ENCODE data around the gene TBP. TPM values are rescaled to one million over a fixed set of nuclear protein-coding genes. Genes with fewer than 3 reads are reported as not detected.

The TBP gene
- total RNA-seq, 1 donor from 2014 or later, result 21.6 TPM

DNA sequence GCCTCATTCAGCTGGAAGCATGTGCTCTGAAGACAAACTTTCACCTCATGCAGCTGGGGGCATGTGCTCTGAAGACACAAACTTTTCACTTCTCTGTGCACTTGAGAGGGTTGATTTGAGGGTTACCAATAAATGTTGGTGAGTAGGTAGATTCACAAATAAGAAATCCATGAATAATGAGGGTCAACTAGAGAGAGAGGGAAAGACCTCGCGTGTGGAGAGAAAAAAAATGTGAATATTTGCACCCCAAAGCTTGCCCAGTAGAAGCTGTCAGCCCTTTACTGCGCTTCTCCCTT is 44.5 kb upstream of the TBP start:
- ChIA-PET CTCF (no interaction called here), POLR2A (no interaction called here)
- no peak for TF ChIP-seq CTCF (IDR thresholded peaks at IDR 0.05)
- Mint-ChIP-seq H3K9me3 (no peaks in the 10 kb centered on the region), H3K27me3 (peaks cover 30% of the 10 kb centered on the region), H3K36me3 (ENCODE audit: low read depth) (no peaks in the 10 kb centered on the region), H3K4me1 (no peaks in the 10 kb centered on the region), H3K27ac (no peak overlapping the region), H3K4me3 (no peak overlapping the region)
- ATAC-seq (ENCODE audit: low read depth) (no peak), DNase-seq (no peak)
- intact Hi-C loops (cut with micrococcal nuclease), result no loop called here

DNA sequence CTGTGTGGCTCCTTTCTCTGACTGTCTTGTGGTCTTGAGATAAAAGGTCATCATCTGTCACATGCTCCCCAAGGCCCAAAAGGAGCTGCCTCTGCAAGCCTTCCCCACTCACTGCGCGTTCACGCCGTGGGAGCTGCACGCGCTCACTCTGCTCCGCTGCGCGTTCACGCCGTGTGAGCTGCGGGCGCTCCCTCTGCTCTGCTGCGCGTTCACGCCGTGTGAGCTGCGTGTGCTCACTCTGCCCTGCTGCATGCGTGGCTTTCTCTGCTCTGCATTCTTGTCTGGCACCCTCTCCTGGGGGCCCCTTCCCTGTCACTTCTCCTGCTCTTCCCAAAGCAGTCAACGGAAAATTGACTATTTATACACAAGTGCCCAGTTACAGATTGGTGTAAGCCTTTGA is 43.5 kb upstream of the TBP start:
- H3K4me1 Mint-ChIP-seq, result no peaks in the 10 kb centered on the region
- no peak for TF ChIP-seq CTCF (IDR thresholded peaks at IDR 0.05)
- no peaks in the 10 kb centered on the region for H3K9me3 Mint-ChIP-seq
- H3K4me3 Mint-ChIP-seq, result no peak overlapping the region
- ChIA-PET CTCF (interaction anchor here (0.8 kb wide), 1 partner anchor 679 kb away, joined by 3 read pairs; no protein-coding TSS in a partner anchor), POLR2A (no interaction called here)
- intact Hi-C loops (cut with micrococcal nuclease), result no loop called here
- DNase-seq, result no peak
- no peak for ATAC-seq (ENCODE audit: low read depth)
- H3K27ac Mint-ChIP-seq, result no peak overlapping the region
- H3K36me3 Mint-ChIP-seq (ENCODE audit: low read depth), result no peaks in the 10 kb centered on the region
- peaks cover 27% of the 10 kb centered on the region for H3K27me3 Mint-ChIP-seq

- ATAC-seq (ENCODE audit: low read depth), result no peak
- ChIA-PET CTCF (interaction anchor here (2.2 kb wide), 1 partner anchor 722 kb away, joined by 6 read pairs; no protein-coding TSS in a partner anchor), POLR2A (no interaction called here)
- Mint-ChIP-seq H3K4me1 (peaks cover 2% of the 10 kb centered on the region), H3K36me3 (ENCODE audit: low read depth) (no peaks in the 10 kb centered on the region), H3K27ac (no peak overlapping the region), H3K4me3 (no peak overlapping the region), H3K9me3 (no peaks in the 10 kb centered on the region), H3K27me3 (peaks cover 29% of the 10 kb centered on the region)
- no peak for DNase-seq
- intact Hi-C loops (cut with micrococcal nuclease), result no loop called here
- TF ChIP-seq CTCF (IDR thresholded peaks at IDR 0.05), result no peak
Measured at GRCh38 chr6:170512249-170512648, 41.9 kb upstream of the TBP start.

GRCh38 chr6:170514908-170515307 is 39.3 kb upstream of the TBP start:
- no peaks in the 10 kb centered on the region for H3K9me3 Mint-ChIP-seq
- ChIA-PET POLR2A (no interaction called here), CTCF (no interaction called here)
- H3K27me3 Mint-ChIP-seq, result peaks cover 27% of the 10 kb centered on the region
- DNase-seq (no peak), ATAC-seq (ENCODE audit: low read depth) (no peak)
- intact Hi-C loops (cut with micrococcal nuclease), result no loop called here
- no peak overlapping the region for H3K4me3 Mint-ChIP-seq
- TF ChIP-seq CTCF (IDR thresholded peaks at IDR 0.05), result no peak
- peaks cover 2% of the 10 kb centered on the region for H3K4me1 Mint-ChIP-seq
- H3K27ac Mint-ChIP-seq, result no peak overlapping the region
- H3K36me3 Mint-ChIP-seq (ENCODE audit: low read depth), result no peaks in the 10 kb centered on the region

- Mint-ChIP-seq H3K9me3 (no peaks in the 10 kb centered on the region), H3K27ac (no peak overlapping the region), H3K36me3 (ENCODE audit: low read depth) (no peaks in the 10 kb centered on the region), H3K4me3 (no peak overlapping the region), H3K27me3 (peaks cover 24% of the 10 kb centered on the region), H3K4me1 (peaks cover 2% of the 10 kb centered on the region)
- CTCF ChIA-PET, result interaction anchor here (1.4 to 2.4 kb wide), 8 partner anchors 12 to 1622 kb away, joined by 3 to 46 read pairs (median 6); no protein-coding TSS in a partner anchor
- no peak for DNase-seq
- no peak for TF ChIP-seq CTCF (IDR thresholded peaks at IDR 0.05)
- intact Hi-C loops (cut with micrococcal nuclease), result loop anchor here (1.0 kb wide), 5 partner anchors 566 to 1622 kb away; no protein-coding TSS in a partner anchor
- POLR2A ChIA-PET, result no interaction called here
- peak; percentile 84 for ATAC-seq (ENCODE audit: low read depth)
Measured at GRCh38 chr6:170516783-170517616, 37.2 kb upstream of the TBP start.

All from activated B cell treated with CpG ODN at 0.5 μM for 24 hours (primary cell).